ENCODE measurements around the gene PLEKHA5.

Gene PLEKHA5

DNA sequence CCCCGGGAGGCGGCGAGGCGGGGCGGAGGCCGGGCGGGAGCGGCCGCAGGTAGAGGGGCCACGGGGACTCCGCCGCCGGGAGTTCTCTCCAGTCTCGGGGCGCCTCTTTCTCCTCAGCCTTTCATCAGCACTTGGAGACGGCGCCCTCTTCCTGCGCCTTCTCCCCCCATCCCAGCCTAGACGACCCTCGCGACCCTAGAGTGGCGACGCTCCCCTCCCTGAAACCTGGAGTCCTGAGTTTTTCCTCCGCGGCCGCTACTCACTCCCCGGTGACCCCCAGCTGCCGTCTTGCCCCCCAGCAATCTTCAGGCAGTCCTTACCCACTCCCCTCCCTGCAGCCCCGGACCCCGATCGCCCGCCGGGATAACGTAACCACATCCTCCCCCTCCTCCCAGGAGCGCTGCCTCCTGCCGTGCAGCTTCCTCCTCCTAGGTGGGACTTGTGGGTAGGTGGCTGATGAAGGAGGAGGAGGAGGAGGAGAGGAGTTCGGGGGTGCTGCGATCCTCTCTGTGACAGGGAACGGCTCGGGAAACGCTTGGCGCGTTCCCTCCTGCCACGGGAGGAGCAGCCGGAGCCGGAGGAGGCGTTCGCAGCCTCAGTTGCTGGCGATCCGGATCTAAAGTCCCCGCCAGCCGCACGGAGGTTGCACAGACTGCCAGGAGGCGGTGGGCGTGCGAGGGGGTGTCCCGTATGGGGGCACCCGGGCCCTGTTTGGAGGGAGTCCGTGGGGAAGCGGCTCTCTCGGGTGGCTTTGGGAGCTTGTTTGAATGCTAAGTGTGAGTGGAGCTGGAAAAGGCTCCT, 891 bp downstream of the PLEKHA5 start:
- peak overlapping the region; percentile 93 for H3K27ac ChIP-seq (ENCODE audit: low read depth, low read length)
- peaks cover 34% of the 10 kb centered on the region for H3K36me3 ChIP-seq (ENCODE audit: control insufficient read depth, insufficient read depth, low read length)
- H3K9ac ChIP-seq (ENCODE audit: low read depth, low read length) = peak overlapping the region; percentile 72
- H3K4me3 ChIP-seq (ENCODE audit: low read depth, low read length) = peak overlapping the region; percentile 82
- H3K4me1 ChIP-seq (ENCODE audit: control insufficient read depth, insufficient read depth, low read length) = peaks cover 41% of the 10 kb centered on the region
- H3K27me3 ChIP-seq (ENCODE audit: control insufficient read depth, insufficient read depth, low read length) = no peaks in the 10 kb centered on the region
- H3K9me3 ChIP-seq (ENCODE audit: control insufficient read depth, insufficient read depth, low read length) = peaks cover 14% of the 10 kb centered on the region

DNA sequence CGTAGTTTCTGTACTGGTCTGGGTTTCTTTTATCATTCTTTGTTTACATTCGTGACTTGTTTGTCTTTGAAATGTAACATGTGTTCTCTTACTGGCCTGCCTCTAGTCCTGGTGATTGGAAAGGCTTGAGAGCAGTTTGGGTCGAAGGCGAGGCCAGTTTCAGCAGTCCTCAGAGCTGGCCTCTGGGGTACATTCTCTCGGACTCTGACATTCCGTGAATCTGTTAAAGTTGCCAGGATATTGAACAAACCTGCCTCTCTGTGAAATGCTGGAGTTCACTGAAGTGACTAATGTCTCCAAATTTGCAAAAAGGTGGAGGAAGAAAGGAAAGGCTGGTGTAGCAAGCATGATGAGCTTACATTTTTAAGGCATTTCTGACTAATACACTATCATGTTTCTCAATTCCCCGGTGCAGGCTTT, 1.5 kb downstream of the PLEKHA5 start:
- H3K27ac ChIP-seq (ENCODE audit: low read depth, low read length) = peak overlapping the region; percentile 93
- H3K9me3 ChIP-seq (ENCODE audit: control insufficient read depth, insufficient read depth, low read length) = peaks cover 14% of the 10 kb centered on the region
- H3K4me3 ChIP-seq (ENCODE audit: low read depth, low read length) = peak overlapping the region; percentile 82
- H3K4me1 ChIP-seq (ENCODE audit: control insufficient read depth, insufficient read depth, low read length) = peaks cover 43% of the 10 kb centered on the region
- peaks cover 40% of the 10 kb centered on the region for H3K36me3 ChIP-seq (ENCODE audit: control insufficient read depth, insufficient read depth, low read length)
- H3K9ac ChIP-seq (ENCODE audit: low read depth, low read length) = peak overlapping the region; percentile 72
- H3K27me3 ChIP-seq (ENCODE audit: control insufficient read depth, insufficient read depth, low read length) = no peaks in the 10 kb centered on the region

DNA sequence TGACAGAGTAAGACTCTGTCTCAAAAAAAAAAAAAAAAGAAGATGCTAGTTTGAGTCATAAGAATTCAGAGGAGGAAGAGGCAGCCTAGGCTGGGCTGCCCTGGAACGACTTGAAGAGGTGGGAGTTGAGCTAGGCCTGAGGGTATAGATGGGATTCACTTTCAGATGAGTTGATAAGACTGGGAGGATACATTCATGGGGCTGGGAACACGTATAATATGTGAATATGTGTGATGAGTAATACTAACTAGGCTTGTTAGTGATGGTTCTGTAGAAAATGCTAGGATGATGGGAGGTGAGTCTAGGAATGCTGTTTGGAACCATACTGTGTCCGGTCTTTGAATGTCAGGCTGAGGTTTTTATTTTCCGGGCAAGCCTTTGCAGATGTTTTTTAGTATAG, 9.0 kb downstream of the PLEKHA5 start:
- peaks cover 75% of the 10 kb centered on the region for H3K36me3 ChIP-seq (ENCODE audit: control insufficient read depth, insufficient read depth, low read length)
- H3K9ac ChIP-seq (ENCODE audit: low read depth, low read length) = no peak overlapping the region
- no peak overlapping the region for H3K27ac ChIP-seq (ENCODE audit: low read depth, low read length)
- peaks cover 44% of the 10 kb centered on the region for H3K4me1 ChIP-seq (ENCODE audit: control insufficient read depth, insufficient read depth, low read length)
- H3K27me3 ChIP-seq (ENCODE audit: control insufficient read depth, insufficient read depth, low read length) = no peaks in the 10 kb centered on the region
- no peaks in the 10 kb centered on the region for H3K9me3 ChIP-seq (ENCODE audit: control insufficient read depth, insufficient read depth, low read length)
- H3K4me3 ChIP-seq (ENCODE audit: low read depth, low read length) = no peak overlapping the region

DNA sequence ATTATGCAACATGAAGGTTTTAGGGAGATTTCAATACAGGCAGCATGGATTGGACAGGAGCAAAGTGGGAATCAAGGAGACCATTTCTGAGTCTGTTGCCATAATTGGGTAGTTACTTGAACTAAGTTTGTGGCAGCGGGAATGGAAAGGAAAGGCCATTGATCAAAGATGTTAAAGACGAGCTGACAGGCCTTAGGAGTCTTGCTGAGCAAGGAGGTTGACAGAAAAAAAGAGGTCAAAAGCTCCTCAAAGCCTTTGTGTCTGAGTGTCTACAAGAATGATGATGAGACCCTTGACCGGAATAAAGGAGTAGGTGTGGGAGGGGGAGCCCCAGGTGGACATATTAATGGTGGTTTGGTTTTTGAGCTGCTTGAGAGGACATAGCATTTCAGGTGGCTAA, 9.4 kb downstream of the PLEKHA5 start:
- no peaks in the 10 kb centered on the region for H3K27me3 ChIP-seq (ENCODE audit: control insufficient read depth, insufficient read depth, low read length)
- no peak overlapping the region for H3K4me3 ChIP-seq (ENCODE audit: low read depth, low read length)
- H3K36me3 ChIP-seq (ENCODE audit: control insufficient read depth, insufficient read depth, low read length) = peaks cover 75% of the 10 kb centered on the region
- H3K27ac ChIP-seq (ENCODE audit: low read depth, low read length) = no peak overlapping the region
- no peaks in the 10 kb centered on the region for H3K9me3 ChIP-seq (ENCODE audit: control insufficient read depth, insufficient read depth, low read length)
- no peak overlapping the region for H3K9ac ChIP-seq (ENCODE audit: low read depth, low read length)
- peaks cover 40% of the 10 kb centered on the region for H3K4me1 ChIP-seq (ENCODE audit: control insufficient read depth, insufficient read depth, low read length)

DNA sequence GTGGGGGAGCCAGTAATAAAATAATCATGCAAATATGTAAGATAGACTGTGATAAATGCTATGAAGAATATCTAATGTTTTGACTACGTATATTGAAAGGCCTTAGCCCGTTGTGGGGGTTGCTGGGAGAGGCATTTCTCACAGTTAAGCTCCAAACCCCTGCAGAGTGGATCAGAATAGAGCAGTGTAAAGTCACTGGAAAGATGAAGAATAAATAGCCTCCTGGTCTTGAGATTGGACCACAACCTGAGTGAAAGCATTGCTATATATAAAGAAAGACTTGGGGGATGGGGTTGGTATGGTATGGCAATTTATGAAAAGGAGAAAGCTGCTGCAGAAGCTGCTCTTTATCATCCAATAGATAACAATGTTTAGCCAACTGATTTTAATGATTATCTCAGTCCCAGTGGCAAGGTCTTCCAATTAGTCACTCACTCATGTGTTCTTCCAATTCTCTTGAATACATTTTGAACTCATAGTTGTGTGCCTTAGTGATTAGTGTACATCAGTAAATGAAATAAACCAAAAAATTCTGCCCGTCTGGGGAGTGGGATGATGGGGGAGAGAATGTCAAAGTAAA, 10.2 kb downstream of the PLEKHA5 start:
- Histone ChIP-seq H3K9me3 (ENCODE audit: control insufficient read depth, insufficient read depth, low read length) (no peaks in the 10 kb centered on the region), H3K36me3 (ENCODE audit: control insufficient read depth, insufficient read depth, low read length) (peaks cover 76% of the 10 kb centered on the region), H3K4me1 (ENCODE audit: control insufficient read depth, insufficient read depth, low read length) (peaks cover 32% of the 10 kb centered on the region), H3K4me3 (ENCODE audit: low read depth, low read length) (no peak overlapping the region), H3K9ac (ENCODE audit: low read depth, low read length) (no peak overlapping the region), H3K27me3 (ENCODE audit: control insufficient read depth, insufficient read depth, low read length) (no peaks in the 10 kb centered on the region), H3K27ac (ENCODE audit: low read depth, low read length) (no peak overlapping the region)

DNA sequence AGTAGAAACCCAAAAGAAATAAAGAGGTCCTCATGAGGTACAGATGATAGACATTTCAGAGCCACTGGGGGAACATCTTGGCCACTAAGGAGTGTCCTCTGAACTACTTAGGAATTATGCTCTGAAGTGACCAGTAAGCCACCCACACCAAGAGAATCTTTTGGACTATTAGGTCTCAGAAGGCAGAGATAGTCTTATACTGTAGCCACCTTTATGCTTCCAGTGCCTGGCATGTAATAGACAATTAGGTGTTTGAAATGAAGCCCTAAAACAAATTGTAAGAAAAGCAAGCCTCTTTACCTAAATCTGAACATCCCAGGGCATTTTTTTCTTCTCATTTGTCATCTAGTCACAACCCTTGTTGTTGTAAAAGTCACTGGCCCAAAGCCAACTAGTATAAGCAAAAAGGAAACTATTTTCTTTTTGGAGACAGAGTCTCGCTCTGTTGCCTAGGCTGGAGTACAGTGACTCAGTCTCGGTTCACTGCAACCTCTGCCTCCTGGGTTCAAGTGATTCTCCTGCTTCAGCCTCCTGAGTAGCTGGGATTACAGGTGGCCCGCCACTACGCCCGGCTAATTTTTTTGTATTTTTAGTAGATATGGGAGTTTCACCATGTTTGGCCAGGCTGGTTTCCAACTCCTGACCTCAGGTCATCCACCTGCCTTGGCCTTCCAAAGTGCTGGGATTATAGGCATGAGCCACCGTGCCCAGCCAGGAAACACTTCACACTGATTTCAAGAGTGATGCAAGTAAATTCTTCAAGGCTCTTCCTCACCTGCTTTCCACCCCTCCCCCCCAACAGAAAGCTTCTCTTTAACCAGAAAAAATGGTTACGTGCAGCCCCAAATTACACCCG, 11.1 kb downstream of the PLEKHA5 start:
- peaks cover 23% of the 10 kb centered on the region for H3K4me1 ChIP-seq (ENCODE audit: control insufficient read depth, insufficient read depth, low read length)
- peaks cover 74% of the 10 kb centered on the region for H3K36me3 ChIP-seq (ENCODE audit: control insufficient read depth, insufficient read depth, low read length)
- H3K27me3 ChIP-seq (ENCODE audit: control insufficient read depth, insufficient read depth, low read length) = no peaks in the 10 kb centered on the region
- H3K27ac ChIP-seq (ENCODE audit: low read depth, low read length) = no peak overlapping the region
- no peak overlapping the region for H3K9ac ChIP-seq (ENCODE audit: low read depth, low read length)
- H3K4me3 ChIP-seq (ENCODE audit: low read depth, low read length) = no peak overlapping the region
- H3K9me3 ChIP-seq (ENCODE audit: control insufficient read depth, insufficient read depth, low read length) = no peaks in the 10 kb centered on the region

DNA sequence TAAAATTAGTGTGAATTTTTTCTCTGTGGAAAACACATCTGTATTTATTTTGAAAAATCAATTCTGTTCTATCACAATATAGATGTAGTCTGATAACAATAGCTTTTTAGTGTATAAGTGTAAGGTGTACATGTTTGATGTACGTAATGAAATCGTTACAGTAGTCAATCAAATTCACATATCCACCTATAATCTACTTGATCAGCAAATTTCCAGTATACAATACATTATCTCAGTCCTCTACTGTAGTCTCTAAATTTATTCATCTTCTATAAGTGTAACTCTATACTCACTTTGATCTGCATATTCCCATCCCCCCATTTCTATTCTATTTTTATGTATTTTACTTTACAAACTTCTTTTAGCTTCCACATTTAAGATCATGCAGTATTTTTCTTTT, 13.0 kb downstream of the PLEKHA5 start:
- H3K9me3 ChIP-seq (ENCODE audit: control insufficient read depth, insufficient read depth, low read length) = no peaks in the 10 kb centered on the region
- no peaks in the 10 kb centered on the region for H3K27me3 ChIP-seq (ENCODE audit: control insufficient read depth, insufficient read depth, low read length)

DNA sequence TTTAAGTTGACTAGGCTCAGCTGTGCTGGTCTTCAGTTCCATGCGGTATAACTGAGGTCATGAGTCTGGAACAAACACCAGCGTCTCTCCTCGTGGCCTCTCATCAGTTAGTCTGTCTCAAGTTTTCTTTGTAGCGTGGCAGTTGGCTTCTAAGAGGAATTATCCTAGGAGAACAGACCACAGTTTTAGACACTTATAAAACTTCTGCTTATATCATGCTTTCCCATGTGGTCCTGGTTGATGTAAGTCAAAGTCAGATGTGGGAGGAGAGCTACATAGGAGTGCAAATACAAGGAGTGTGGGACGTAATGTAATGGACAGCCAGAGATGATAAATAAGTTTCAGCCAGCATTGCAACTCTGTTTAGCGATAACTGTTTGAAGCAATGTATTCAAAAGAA, 14.8 kb downstream of the PLEKHA5 start:
- H3K4me1 ChIP-seq (ENCODE audit: control insufficient read depth, insufficient read depth, low read length) = 0 out of 2 replicates have a peak, but pooled peaks cover 4% of the 10 kb centered on the region
- H3K4me3 ChIP-seq (ENCODE audit: low read depth, low read length) = no peak overlapping the region
- H3K9ac ChIP-seq (ENCODE audit: low read depth, low read length) = no peak overlapping the region
- H3K27ac ChIP-seq (ENCODE audit: low read depth, low read length) = no peak overlapping the region
- no peaks in the 10 kb centered on the region for H3K9me3 ChIP-seq (ENCODE audit: control insufficient read depth, insufficient read depth, low read length)
- no peaks in the 10 kb centered on the region for H3K27me3 ChIP-seq (ENCODE audit: control insufficient read depth, insufficient read depth, low read length)
- H3K36me3 ChIP-seq (ENCODE audit: control insufficient read depth, insufficient read depth, low read length) = peaks cover 76% of the 10 kb centered on the region

More for the DNA sequence above, 13.0 kb downstream of the PLEKHA5 start:
- Histone ChIP-seq H3K9ac (ENCODE audit: low read depth, low read length) (no peak overlapping the region), H3K27ac (ENCODE audit: low read depth, low read length) (no peak overlapping the region), H3K36me3 (ENCODE audit: control insufficient read depth, insufficient read depth, low read length) (peaks cover 74% of the 10 kb centered on the region), H3K4me3 (ENCODE audit: low read depth, low read length) (no peak overlapping the region), H3K4me1 (ENCODE audit: control insufficient read depth, insufficient read depth, low read length) (peaks cover 16% of the 10 kb centered on the region)

DNA sequence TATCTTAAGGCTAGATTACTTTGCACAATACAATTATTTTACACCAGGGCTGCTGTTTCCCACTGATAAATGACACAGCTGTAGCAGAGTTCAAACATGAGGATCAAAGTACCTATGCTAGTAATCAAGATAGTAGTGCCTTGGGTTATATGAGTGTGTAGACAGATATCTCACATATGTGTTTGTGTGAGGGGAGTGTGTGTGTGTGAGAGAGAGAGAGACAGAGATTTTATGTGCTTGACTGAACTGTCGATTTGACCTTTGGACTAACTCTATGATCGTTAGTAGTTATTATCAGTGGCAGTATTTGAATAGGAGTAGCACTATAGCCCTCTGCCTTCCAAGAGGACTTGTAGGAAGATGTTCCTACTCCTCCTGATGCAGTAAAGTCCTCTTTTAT, 15.5 kb downstream of the PLEKHA5 start:
- Histone ChIP-seq H3K36me3 (ENCODE audit: control insufficient read depth, insufficient read depth, low read length) (peaks cover 78% of the 10 kb centered on the region), H3K9me3 (ENCODE audit: control insufficient read depth, insufficient read depth, low read length) (no peaks in the 10 kb centered on the region), H3K4me1 (ENCODE audit: control insufficient read depth, insufficient read depth, low read length) (no peaks in the 10 kb centered on the region), H3K27ac (ENCODE audit: low read depth, low read length) (no peak overlapping the region), H3K9ac (ENCODE audit: low read depth, low read length) (no peak overlapping the region), H3K4me3 (ENCODE audit: low read depth, low read length) (no peak overlapping the region), H3K27me3 (ENCODE audit: control insufficient read depth, insufficient read depth, low read length) (no peaks in the 10 kb centered on the region)

DNA sequence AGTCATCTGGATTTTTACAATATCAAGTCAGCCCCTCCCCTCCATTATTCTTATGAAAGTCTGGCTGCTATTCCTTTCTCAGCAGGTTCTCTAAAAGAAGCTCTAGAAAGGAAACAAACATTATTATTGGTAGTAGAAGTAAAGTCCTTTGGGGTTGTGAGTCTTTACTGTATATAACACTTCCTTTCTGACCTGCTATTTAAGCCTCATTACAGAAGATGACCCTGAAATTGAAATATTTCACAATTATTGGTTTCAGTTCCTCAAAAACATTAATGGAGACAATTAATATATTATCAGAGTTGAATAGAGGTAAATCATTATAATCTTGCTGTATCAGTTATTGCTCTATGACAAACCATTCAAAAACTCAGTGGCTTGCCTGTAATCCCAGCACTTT, 19.3 kb downstream of the PLEKHA5 start:
- Histone ChIP-seq H3K4me1 (ENCODE audit: control insufficient read depth, insufficient read depth, low read length) (no peaks in the 10 kb centered on the region; the same call in none of the 2 replicates), H3K9ac (ENCODE audit: low read depth, low read length) (no peak overlapping the region), H3K9me3 (ENCODE audit: control insufficient read depth, insufficient read depth, low read length) (no peaks in the 10 kb centered on the region), H3K27ac (ENCODE audit: low read depth, low read length) (no peak overlapping the region), H3K4me3 (ENCODE audit: low read depth, low read length) (no peak overlapping the region), H3K36me3 (ENCODE audit: control insufficient read depth, insufficient read depth, low read length) (peaks cover 57% of the 10 kb centered on the region), H3K27me3 (ENCODE audit: control insufficient read depth, insufficient read depth, low read length) (no peaks in the 10 kb centered on the region)

Data from HUES48 (cell line).